Ishikawa (cell line): ENCODE measurements around the gene CXCL6.

ENCODE experiments used
- CEBPB ChIP-seq: IDR thresholded peaks from 2 replicates; pipeline ENCODE4 v1.6.1; 2012
- EP300 ChIP-seq: IDR thresholded peaks from 2 replicates; pipeline ENCODE4 v1.6.1; 2012; ENCODE audit warnings: borderline replicate concordance
- FOXM1 ChIP-seq: IDR thresholded peaks from 2 replicates; pipeline ENCODE4 v1.6.1; 2012; ENCODE audit warnings: low read depth, borderline replicate concordance
- RAD21 ChIP-seq: IDR thresholded peaks from 2 replicates; pipeline ENCODE4 v1.6.1; 2012; ENCODE audit warnings: low read depth
- REST ChIP-seq: IDR thresholded peaks from 2 replicates; pipeline ENCODE4 v1.6.1; 2012; ENCODE audit warnings: low read depth, mild to moderate bottlenecking
- TAF1 ChIP-seq: IDR thresholded peaks from 2 replicates; pipeline ENCODE4 v1.6.1; 2012; ENCODE audit warnings: low read depth, mild to moderate bottlenecking
- TCF12 ChIP-seq: IDR thresholded peaks from 2 replicates; pipeline ENCODE4 v1.6.1; 2012; ENCODE audit warnings: low read depth
- USF1 ChIP-seq: IDR thresholded peaks from 2 replicates; pipeline ENCODE4 v1.6.1; 2012

DNA sequence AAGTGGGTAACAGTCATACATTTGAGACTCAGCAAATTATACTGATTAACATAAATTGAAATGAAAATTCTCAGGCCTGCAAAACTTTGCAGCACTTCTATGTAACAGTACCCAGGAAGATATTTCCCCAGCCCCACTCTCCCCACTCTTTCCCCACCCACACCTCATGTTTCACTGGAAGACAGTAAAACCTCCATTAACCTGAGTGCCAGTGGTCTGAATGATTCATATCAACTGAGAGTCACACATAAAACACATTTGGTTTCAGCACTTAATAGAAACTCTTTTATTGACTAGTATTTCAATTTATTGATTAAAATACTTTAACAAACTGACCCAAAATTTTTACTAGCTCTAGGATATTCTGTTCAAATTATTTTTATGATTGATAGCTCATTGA lies 6.9 kb downstream of the CXCL6 start:
- no peak for TF ChIP-seq RAD21
- TF ChIP-seq TAF1: no peak
- no peak for TF ChIP-seq TCF12
- TF ChIP-seq REST: no peak
- no peak for TF ChIP-seq FOXM1
- TF ChIP-seq USF1: no peak
- TF ChIP-seq CEBPB: no peak
- no peak for TF ChIP-seq EP300
